Activated CD8-positive, alpha-beta memory T cell treated with anti-CD3 and anti-CD28 coated beads, Interleukin-2, amount 10 ng/mL, durations not matched to agents 7 days and 5 days (primary cell): ENCODE results near the gene C3orf20. TPM values are rescaled to one million over a fixed set of nuclear protein-coding genes. Genes with fewer than 3 reads are reported as not detected.

Source experiments
- ATAC-seq: fragments of 150-1000 bp; cut with Tn5 transposase; one replicate; pipeline ENCODE4 v1.10.0; 2021; ENCODE audit warnings: moderate library complexity
- CTCF ChIA-PET: fragments of 350-600 bp; sonication (Branson Sonifier 250); formaldehyde crosslinking; loops from one replicate; lab custom pipeline; 2021; ENCODE audit warnings: antibody characterized with exemption; lab: Charles Lee
- DNase-seq: peaks from one replicate; pipeline ENCODE4 v3.0.0-alpha.2; 2020
- H3K27ac Mint-ChIP-seq: one replicate; pipeline ENCODE4 v1.8.0; 2021; ENCODE audit warnings: mild to moderate bottlenecking, mixed read lengths
- H3K27me3 Mint-ChIP-seq: one replicate; pipeline ENCODE4 v1.8.0; 2021; ENCODE audit warnings: mixed read lengths
- H3K36me3 Mint-ChIP-seq: one replicate; pipeline ENCODE4 v1.8.0; 2021; ENCODE audit warnings: mild to moderate bottlenecking, mixed read lengths
- H3K4me1 Mint-ChIP-seq: one replicate; pipeline ENCODE4 v1.8.0; 2021; ENCODE audit warnings: mixed read lengths
- H3K4me3 Mint-ChIP-seq: one replicate; pipeline ENCODE4 v1.8.0; 2021; ENCODE audit warnings: mild to moderate bottlenecking, moderate library complexity, mixed read lengths
- H3K9me3 Mint-ChIP-seq: one replicate; pipeline ENCODE4 v1.8.0; 2022; ENCODE audit warnings: low read depth, mixed read lengths
- total RNA-seq, 2 experiments: library from RNA; stranded (reverse); gene quantifications; one replicate each; pipeline ENCODE4 v1.2.3, GENCODE V29; 2021

C3orf20 gene
- total RNA-seq, 2 experiments from 2014 or later = 0.16 TPM; not detected in 1

GRCh38 chr3:14758297-14758696, 83.4 kb downstream of the C3orf20 start:
- Mint-ChIP-seq H3K4me1 (peaks cover 4% of the 10 kb centered on the region), H3K36me3 (no peaks in the 10 kb centered on the region), H3K4me3 (no peak overlapping the region), H3K9me3 (no peaks in the 10 kb centered on the region), H3K27me3 (peaks cover 6% of the 10 kb centered on the region), H3K27ac (no peak overlapping the region)
- DNase-seq (no peak), ATAC-seq (no peak)
- CTCF ChIA-PET = no interaction called here

GRCh38 chr3:14758959-14759358, 84.0 kb downstream of the C3orf20 start:
- DNase-seq (no peak), ATAC-seq (no peak)
- H3K27ac Mint-ChIP-seq = no peak overlapping the region
- CTCF ChIA-PET = interaction anchor here (0.6 kb wide), 1 partner anchor 812 kb away, joined by 3 read pairs; no protein-coding TSS in a partner anchor
- H3K4me3 Mint-ChIP-seq = no peak overlapping the region
- H3K9me3 Mint-ChIP-seq = no peaks in the 10 kb centered on the region
- H3K27me3 Mint-ChIP-seq = peaks cover 5% of the 10 kb centered on the region
- no peaks in the 10 kb centered on the region for H3K36me3 Mint-ChIP-seq
- H3K4me1 Mint-ChIP-seq = peaks cover 4% of the 10 kb centered on the region

- CTCF ChIA-PET = no interaction called here
- peaks cover 4% of the 10 kb centered on the region for H3K4me1 Mint-ChIP-seq
- no peak for ATAC-seq
- H3K4me3 Mint-ChIP-seq = no peak overlapping the region
- no peaks in the 10 kb centered on the region for H3K9me3 Mint-ChIP-seq
- DNase-seq = no peak
- no peak overlapping the region for H3K27ac Mint-ChIP-seq
- H3K27me3 Mint-ChIP-seq = no peaks in the 10 kb centered on the region
- H3K36me3 Mint-ChIP-seq = no peaks in the 10 kb centered on the region
Measured at GRCh38 chr3:14760185-14760584, 85.2 kb downstream of the C3orf20 start.

GRCh38 chr3:14761121-14761672, 86.3 kb downstream of the C3orf20 start:
- CTCF ChIA-PET = no interaction called here
- Mint-ChIP-seq H3K27ac (peak overlapping the region; percentile 14), H3K9me3 (no peaks in the 10 kb centered on the region), H3K4me1 (peaks cover 4% of the 10 kb centered on the region), H3K27me3 (no peaks in the 10 kb centered on the region), H3K4me3 (no peak overlapping the region), H3K36me3 (no peaks in the 10 kb centered on the region)
- DNase-seq (no peak), ATAC-seq (no peak)

- Mint-ChIP-seq H3K36me3 (no peaks in the 10 kb centered on the region), H3K27ac (no peak overlapping the region), H3K9me3 (no peaks in the 10 kb centered on the region), H3K4me3 (no peak overlapping the region), H3K27me3 (no peaks in the 10 kb centered on the region), H3K4me1 (peaks cover 4% of the 10 kb centered on the region)
- ATAC-seq (no peak), DNase-seq (no peak)
- CTCF ChIA-PET = no interaction called here
Measured at GRCh38 chr3:14761866-14762265, 86.9 kb downstream of the C3orf20 start.

GRCh38 chr3:14762701-14763100, 87.8 kb downstream of the C3orf20 start:
- DNase-seq (no peak), ATAC-seq (no peak)
- Mint-ChIP-seq H3K27me3 (peaks cover under 1% of the 10 kb centered on the region), H3K4me1 (peaks cover 4% of the 10 kb centered on the region), H3K27ac (no peak overlapping the region), H3K36me3 (no peaks in the 10 kb centered on the region), H3K9me3 (no peaks in the 10 kb centered on the region), H3K4me3 (no peak overlapping the region)
- CTCF ChIA-PET = no interaction called here

GRCh38 chr3:14764331-14765059, 89.6 kb downstream of the C3orf20 start:
- peaks cover 3% of the 10 kb centered on the region for H3K27me3 Mint-ChIP-seq
- ATAC-seq (no peak), DNase-seq (no peak)
- H3K27ac Mint-ChIP-seq = no peak overlapping the region
- H3K36me3 Mint-ChIP-seq = no peaks in the 10 kb centered on the region
- H3K4me3 Mint-ChIP-seq = no peak overlapping the region
- H3K4me1 Mint-ChIP-seq = peaks cover 4% of the 10 kb centered on the region
- CTCF ChIA-PET = no interaction called here
- no peaks in the 10 kb centered on the region for H3K9me3 Mint-ChIP-seq

GRCh38 chr3:14765060-14765400, 90.1 kb downstream of the C3orf20 start:
- Mint-ChIP-seq H3K27me3 (peaks cover 3% of the 10 kb centered on the region), H3K27ac (no peak overlapping the region), H3K4me1 (peaks cover 4% of the 10 kb centered on the region), H3K4me3 (no peak overlapping the region), H3K9me3 (no peaks in the 10 kb centered on the region), H3K36me3 (no peaks in the 10 kb centered on the region)
- no peak for DNase-seq
- ATAC-seq = no peak
- CTCF ChIA-PET = no interaction called here

- DNase-seq (no peak), ATAC-seq (no peak)
- peaks cover 4% of the 10 kb centered on the region for H3K4me1 Mint-ChIP-seq
- no peaks in the 10 kb centered on the region for H3K36me3 Mint-ChIP-seq
- H3K4me3 Mint-ChIP-seq = no peak overlapping the region
- peaks cover 3% of the 10 kb centered on the region for H3K27me3 Mint-ChIP-seq
- H3K27ac Mint-ChIP-seq = no peak overlapping the region
- no peaks in the 10 kb centered on the region for H3K9me3 Mint-ChIP-seq
- CTCF ChIA-PET = no interaction called here
Measured at GRCh38 chr3:14765576-14766427, 90.9 kb downstream of the C3orf20 start.

GRCh38 chr3:14766428-14767244, 91.7 kb downstream of the C3orf20 start:
- Mint-ChIP-seq H3K36me3 (no peaks in the 10 kb centered on the region), H3K4me3 (no peak overlapping the region), H3K9me3 (no peaks in the 10 kb centered on the region), H3K4me1 (no peaks in the 10 kb centered on the region), H3K27ac (no peak overlapping the region), H3K27me3 (peaks cover 3% of the 10 kb centered on the region)
- ATAC-seq (no peak), DNase-seq (no peak)
- CTCF ChIA-PET = no interaction called here

GRCh38 chr3:14767245-14768051, 92.5 kb downstream of the C3orf20 start:
- Mint-ChIP-seq H3K27me3 (peaks cover 3% of the 10 kb centered on the region), H3K9me3 (no peaks in the 10 kb centered on the region), H3K27ac (no peak overlapping the region), H3K36me3 (no peaks in the 10 kb centered on the region), H3K4me1 (no peaks in the 10 kb centered on the region), H3K4me3 (no peak overlapping the region)
- ATAC-seq (no peak), DNase-seq (peak; percentile 39)
- CTCF ChIA-PET = no interaction called here

- Mint-ChIP-seq H3K27ac (no peak overlapping the region), H3K27me3 (peaks cover 3% of the 10 kb centered on the region), H3K4me3 (no peak overlapping the region), H3K36me3 (no peaks in the 10 kb centered on the region), H3K9me3 (no peaks in the 10 kb centered on the region), H3K4me1 (no peaks in the 10 kb centered on the region)
- ATAC-seq (no peak), DNase-seq (peak; percentile 19)
- CTCF ChIA-PET = no interaction called here
Measured at GRCh38 chr3:14768182-14768790, 93.3 kb downstream of the C3orf20 start.
